Measurements from ENCODE around the gene ZNF282.

GRCh38 chr7:149198161-149198816 lies 2.9 kb downstream of the ZNF282 start:
- TF ChIP-seq CTCF (conservative IDR thresholded peaks at IDR 0.05 in 1 of 2, IDR thresholded peaks at IDR 0.05 in 1 of 2; ENCODE audit: extremely low read depth in 1 of 2, insufficient read depth in 1 of 2, low read depth in 1 of 2, low read length in 2 of 2) (no peak), EZH2 (IDR thresholded peaks at IDR 0.05; ENCODE audit: borderline replicate concordance, low read length) (no peak)

Data from mammary epithelial cell (primary cell).